ENCODE data around the gene BLNK.

DNA sequence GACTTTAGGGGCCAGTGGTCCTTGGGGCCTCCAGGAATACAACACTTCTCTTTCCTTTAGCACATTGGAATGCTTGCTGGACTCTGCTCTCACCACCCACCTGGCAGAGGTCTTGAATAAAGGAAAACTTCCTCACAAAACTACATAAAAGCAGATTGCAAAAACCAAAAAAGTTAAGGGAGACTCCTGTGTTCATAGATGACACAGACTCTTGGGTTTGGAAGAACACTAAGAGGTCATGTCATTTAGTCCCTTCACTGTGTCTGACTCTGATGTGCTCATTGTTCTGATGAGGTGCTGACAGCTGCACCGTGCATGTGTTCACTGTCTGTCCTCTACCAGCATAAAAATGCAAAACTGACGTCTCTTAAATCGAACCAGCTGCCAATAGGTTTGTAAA is 11.4 kb downstream of the BLNK start:
- TF ChIP-seq YY1 (IDR thresholded peaks at IDR 0.05; ENCODE audit: low read depth): no peak
- no peak for TF ChIP-seq TEAD4 (IDR thresholded peaks at IDR 0.05)
- TF ChIP-seq TCF12 (IDR thresholded peaks at IDR 0.05; ENCODE audit: low read depth): no peak
- TF ChIP-seq, protein P1, sequence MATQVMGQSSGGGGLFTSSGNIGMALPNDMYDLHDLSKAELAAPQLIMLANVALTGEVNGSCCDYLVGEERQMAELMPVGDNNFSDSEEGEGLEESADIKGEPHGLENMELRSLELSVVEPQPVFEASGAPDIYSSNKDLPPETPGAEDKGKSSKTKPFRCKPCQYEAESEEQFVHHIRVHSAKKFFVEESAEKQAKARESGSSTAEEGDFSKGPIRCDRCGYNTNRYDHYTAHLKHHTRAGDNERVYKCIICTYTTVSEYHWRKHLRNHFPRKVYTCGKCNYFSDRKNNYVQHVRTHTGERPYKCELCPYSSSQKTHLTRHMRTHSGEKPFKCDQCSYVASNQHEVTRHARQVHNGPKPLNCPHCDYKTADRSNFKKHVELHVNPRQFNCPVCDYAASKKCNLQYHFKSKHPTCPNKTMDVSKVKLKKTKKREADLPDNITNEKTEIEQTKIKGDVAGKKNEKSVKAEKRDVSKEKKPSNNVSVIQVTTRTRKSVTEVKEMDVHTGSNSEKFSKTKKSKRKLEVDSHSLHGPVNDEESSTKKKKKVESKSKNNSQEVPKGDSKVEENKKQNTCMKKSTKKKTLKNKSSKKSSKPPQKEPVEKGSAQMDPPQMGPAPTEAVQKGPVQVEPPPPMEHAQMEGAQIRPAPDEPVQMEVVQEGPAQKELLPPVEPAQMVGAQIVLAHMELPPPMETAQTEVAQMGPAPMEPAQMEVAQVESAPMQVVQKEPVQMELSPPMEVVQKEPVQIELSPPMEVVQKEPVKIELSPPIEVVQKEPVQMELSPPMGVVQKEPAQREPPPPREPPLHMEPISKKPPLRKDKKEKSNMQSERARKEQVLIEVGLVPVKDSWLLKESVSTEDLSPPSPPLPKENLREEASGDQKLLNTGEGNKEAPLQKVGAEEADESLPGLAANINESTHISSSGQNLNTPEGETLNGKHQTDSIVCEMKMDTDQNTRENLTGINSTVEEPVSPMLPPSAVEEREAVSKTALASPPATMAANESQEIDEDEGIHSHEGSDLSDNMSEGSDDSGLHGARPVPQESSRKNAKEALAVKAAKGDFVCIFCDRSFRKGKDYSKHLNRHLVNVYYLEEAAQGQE (IDR thresholded peaks at IDR 0.05; ENCODE audit: low read depth): no peak
- TF ChIP-seq TAF1 (IDR thresholded peaks at IDR 0.05; ENCODE audit: low read depth): no peak
